ENCODE results near the gene PTTG2.
"Not testable (repeated sequence)": the region's sequence is repeated elsewhere in the genome, so short reads cannot be mapped to it uniquely, and the experiment has no call there.

GRCh38 chr4:37975321-37975822, 15.2 kb downstream of the PTTG2 start:
- TF ChIP-seq CTCF, POLR2A (IDR thresholded peaks at IDR 0.05): not testable (repeated sequence)

Measured in uterus (tissue), 2 donors.